Activated T-cell treated with anti-CD3 and anti-CD28 coated beads, Interleukin-2, amount 50 U/mL, for 24 hours (primary cell): ENCODE results near the gene PGAP3.
A peak's percentile ranks its signal among the peaks of the same experiment; 100 is the strongest.

ENCODE experiments used
- DNase-seq: peaks from one replicate; pipeline ENCODE4 v3.0.0-alpha.2; 2020
- H3K27ac Mint-ChIP-seq: 2 replicates; pipeline ENCODE4 v1.8.0; 2020; ENCODE audit warnings: mild to moderate bottlenecking, mixed read lengths
- H3K27me3 Mint-ChIP-seq: 2 replicates; pipeline ENCODE4 v1.8.0; 2020; ENCODE audit warnings: mixed read lengths
- H3K36me3 Mint-ChIP-seq: 2 replicates; pipeline ENCODE4 v1.8.0; 2020; ENCODE audit warnings: low read depth, mixed read lengths
- H3K4me1 Mint-ChIP-seq: 2 replicates; pipeline ENCODE4 v1.8.0; 2020; ENCODE audit warnings: low read depth, mixed read lengths
- H3K4me3 Mint-ChIP-seq: 2 replicates; pipeline ENCODE4 v1.8.0; 2020; ENCODE audit warnings: mild to moderate bottlenecking, moderate library complexity, mixed read lengths
- H3K9me3 Mint-ChIP-seq: 2 replicates; pipeline ENCODE4 v1.8.0; 2020; ENCODE audit warnings: mixed read lengths

The PGAP3 gene

GRCh38 chr17:39636927-39637736 lies 50.7 kb downstream of the PGAP3 start, which contains the start of gene STARD3:
Gene STARD3, plus strand, starts transcription at chr17:39637144. Its CDS starts 16,388 bp downstream, at chr17:39653532.
- no peaks in the 10 kb centered on the region for H3K27me3 Mint-ChIP-seq
- H3K9me3 Mint-ChIP-seq = no peaks in the 10 kb centered on the region
- peak within 1 kb of the TSS; percentile 87 for H3K4me3 Mint-ChIP-seq
- H3K27ac Mint-ChIP-seq = peak within 1 kb of the TSS; percentile 87
- peak; percentile 94 for DNase-seq
- peaks cover 15% of the 10 kb centered on the region for H3K36me3 Mint-ChIP-seq
- peaks cover 52% of the 10 kb centered on the region for H3K4me1 Mint-ChIP-seq

GRCh38 chr17:39636587-39636926 lies 51.3 kb downstream of the PGAP3 start:
- no peak for DNase-seq
- peak overlapping the region; percentile 87 for H3K4me3 Mint-ChIP-seq
- peaks cover 47% of the 10 kb centered on the region for H3K4me1 Mint-ChIP-seq
- H3K27ac Mint-ChIP-seq = peak overlapping the region; percentile 87
- H3K36me3 Mint-ChIP-seq = peaks cover 15% of the 10 kb centered on the region
- peaks cover 4% of the 10 kb centered on the region for H3K27me3 Mint-ChIP-seq
- H3K9me3 Mint-ChIP-seq = no peaks in the 10 kb centered on the region

- Mint-ChIP-seq H3K27ac (peak overlapping the region; percentile 87), H3K27me3 (peaks cover 5% of the 10 kb centered on the region), H3K4me1 (peaks cover 43% of the 10 kb centered on the region), H3K9me3 (no peaks in the 10 kb centered on the region), H3K4me3 (peak overlapping the region; percentile 87), H3K36me3 (peaks cover 15% of the 10 kb centered on the region)
- DNase-seq = no peak
Measured at GRCh38 chr17:39635614-39636176, 52.2 kb downstream of the PGAP3 start.

DNA sequence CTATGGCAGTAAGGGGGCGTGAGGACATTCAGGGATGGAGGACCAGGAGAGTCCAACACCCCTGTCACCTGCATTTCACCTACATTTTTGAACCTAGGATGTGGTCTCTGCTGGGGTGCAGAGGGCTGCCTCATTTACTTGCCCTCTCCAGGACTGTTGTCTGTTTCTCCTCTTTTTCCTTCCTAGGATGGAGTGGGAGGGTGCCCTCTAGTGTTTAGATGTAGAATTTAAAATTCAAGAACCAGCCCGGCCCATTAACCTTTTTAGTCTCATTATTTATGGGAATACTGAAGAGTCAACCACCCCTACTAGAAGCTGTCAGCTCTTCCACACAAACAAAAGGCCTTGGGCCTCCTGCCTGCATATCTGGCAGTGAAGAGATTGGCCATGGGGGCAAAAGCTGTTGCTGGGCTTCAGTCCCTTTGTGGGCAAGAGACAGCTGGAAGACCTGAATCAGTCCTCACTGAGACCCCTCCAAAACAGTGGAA lies 53.4 kb downstream of the PGAP3 start:
- peaks cover 33% of the 10 kb centered on the region for H3K4me1 Mint-ChIP-seq
- no peak overlapping the region for H3K4me3 Mint-ChIP-seq
- H3K9me3 Mint-ChIP-seq = no peaks in the 10 kb centered on the region
- peaks cover 9% of the 10 kb centered on the region for H3K36me3 Mint-ChIP-seq
- peaks cover 8% of the 10 kb centered on the region for H3K27me3 Mint-ChIP-seq
- H3K27ac Mint-ChIP-seq = no peak overlapping the region
- peak; percentile 50 for DNase-seq

- no peak for DNase-seq
- no peak overlapping the region for H3K4me3 Mint-ChIP-seq
- H3K36me3 Mint-ChIP-seq = peaks cover 9% of the 10 kb centered on the region
- H3K4me1 Mint-ChIP-seq = peaks cover 26% of the 10 kb centered on the region
- H3K27ac Mint-ChIP-seq = no peak overlapping the region
- H3K27me3 Mint-ChIP-seq = peaks cover 10% of the 10 kb centered on the region
- H3K9me3 Mint-ChIP-seq = no peaks in the 10 kb centered on the region
Measured at GRCh38 chr17:39633570-39634183, 54.2 kb downstream of the PGAP3 start.

GRCh38 chr17:39632153-39632941 lies 55.5 kb downstream of the PGAP3 start:
- Mint-ChIP-seq H3K9me3 (no peaks in the 10 kb centered on the region), H3K4me1 (peaks cover 15% of the 10 kb centered on the region), H3K4me3 (no peak overlapping the region), H3K27me3 (peaks cover 21% of the 10 kb centered on the region), H3K36me3 (peaks cover 2% of the 10 kb centered on the region), H3K27ac (no peak overlapping the region)
- DNase-seq = no peak

DNA sequence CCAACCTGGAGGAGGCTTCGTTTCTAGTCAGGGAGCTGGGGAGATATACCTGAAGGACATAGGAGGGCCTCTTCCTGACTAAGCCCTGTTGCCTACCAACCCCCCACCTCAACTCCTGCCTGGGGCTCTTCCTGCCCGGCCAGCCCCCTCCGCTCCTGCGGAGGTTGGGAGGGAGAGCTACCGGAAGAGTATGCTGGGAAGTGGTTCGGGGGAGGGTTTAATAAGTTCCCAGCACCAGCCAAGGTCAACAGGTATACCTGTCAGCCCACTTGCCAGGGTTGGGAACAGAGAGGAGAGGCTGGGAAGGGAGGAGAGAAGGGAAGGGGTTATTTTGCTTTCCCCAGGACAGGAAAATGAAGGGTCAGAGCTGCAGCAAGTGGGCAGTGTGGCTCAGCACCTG lies 56.5 kb downstream of the PGAP3 start:
- H3K27me3 Mint-ChIP-seq = peaks cover 27% of the 10 kb centered on the region
- no peak for DNase-seq
- H3K4me1 Mint-ChIP-seq = peaks cover 16% of the 10 kb centered on the region
- H3K27ac Mint-ChIP-seq = no peak overlapping the region
- no peak overlapping the region for H3K4me3 Mint-ChIP-seq
- H3K36me3 Mint-ChIP-seq = no peaks in the 10 kb centered on the region
- no peaks in the 10 kb centered on the region for H3K9me3 Mint-ChIP-seq

DNA sequence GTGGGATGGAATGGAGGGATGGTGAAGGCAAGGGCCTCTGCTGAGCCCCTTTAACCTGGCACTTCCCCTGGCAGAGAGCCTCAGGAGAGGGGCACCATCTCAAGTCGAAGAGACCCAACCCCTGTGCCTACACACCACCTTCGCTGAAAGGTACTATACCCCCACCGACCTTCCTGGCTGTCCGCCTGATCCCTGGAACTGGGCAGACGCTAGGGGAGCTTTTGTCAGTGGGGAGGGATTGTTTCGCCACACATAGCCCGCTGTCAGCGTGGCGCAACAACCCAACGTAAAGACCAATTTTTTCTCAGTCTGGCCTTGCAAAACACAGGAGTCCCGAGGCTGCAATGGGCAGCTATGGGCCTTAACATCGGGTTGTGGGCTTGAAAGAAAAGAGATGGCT lies 58.0 kb downstream of the PGAP3 start:
- Mint-ChIP-seq H3K4me1 (peaks cover 16% of the 10 kb centered on the region), H3K27me3 (peaks cover 42% of the 10 kb centered on the region), H3K4me3 (no peak overlapping the region), H3K36me3 (no peaks in the 10 kb centered on the region), H3K9me3 (no peaks in the 10 kb centered on the region), H3K27ac (no peak overlapping the region)
- DNase-seq = no peak

DNA sequence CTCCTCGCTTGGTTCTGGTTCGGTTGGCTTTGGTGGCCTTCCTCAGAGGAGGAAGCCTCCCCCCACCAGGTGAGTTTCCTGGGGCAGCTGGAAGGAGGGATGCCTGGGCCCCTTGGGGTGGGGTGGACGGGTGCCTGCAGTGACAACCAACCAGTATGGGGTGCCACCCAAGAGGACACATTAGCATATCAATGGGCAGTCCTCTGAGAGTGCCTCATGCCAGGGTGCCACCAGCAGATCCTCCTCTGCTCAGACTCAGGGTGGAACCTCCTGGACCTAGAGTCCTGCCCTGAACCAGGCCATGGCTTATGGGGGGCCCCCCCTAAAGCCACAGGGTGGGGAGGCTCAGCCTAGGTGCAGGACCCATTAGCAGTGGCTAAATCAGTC lies 58.4 kb downstream of the PGAP3 start:
- no peaks in the 10 kb centered on the region for H3K9me3 Mint-ChIP-seq
- H3K4me1 Mint-ChIP-seq = peaks cover 14% of the 10 kb centered on the region
- no peak overlapping the region for H3K4me3 Mint-ChIP-seq
- H3K27ac Mint-ChIP-seq = no peak overlapping the region
- peaks cover 46% of the 10 kb centered on the region for H3K27me3 Mint-ChIP-seq
- DNase-seq = no peak
- no peaks in the 10 kb centered on the region for H3K36me3 Mint-ChIP-seq

DNA sequence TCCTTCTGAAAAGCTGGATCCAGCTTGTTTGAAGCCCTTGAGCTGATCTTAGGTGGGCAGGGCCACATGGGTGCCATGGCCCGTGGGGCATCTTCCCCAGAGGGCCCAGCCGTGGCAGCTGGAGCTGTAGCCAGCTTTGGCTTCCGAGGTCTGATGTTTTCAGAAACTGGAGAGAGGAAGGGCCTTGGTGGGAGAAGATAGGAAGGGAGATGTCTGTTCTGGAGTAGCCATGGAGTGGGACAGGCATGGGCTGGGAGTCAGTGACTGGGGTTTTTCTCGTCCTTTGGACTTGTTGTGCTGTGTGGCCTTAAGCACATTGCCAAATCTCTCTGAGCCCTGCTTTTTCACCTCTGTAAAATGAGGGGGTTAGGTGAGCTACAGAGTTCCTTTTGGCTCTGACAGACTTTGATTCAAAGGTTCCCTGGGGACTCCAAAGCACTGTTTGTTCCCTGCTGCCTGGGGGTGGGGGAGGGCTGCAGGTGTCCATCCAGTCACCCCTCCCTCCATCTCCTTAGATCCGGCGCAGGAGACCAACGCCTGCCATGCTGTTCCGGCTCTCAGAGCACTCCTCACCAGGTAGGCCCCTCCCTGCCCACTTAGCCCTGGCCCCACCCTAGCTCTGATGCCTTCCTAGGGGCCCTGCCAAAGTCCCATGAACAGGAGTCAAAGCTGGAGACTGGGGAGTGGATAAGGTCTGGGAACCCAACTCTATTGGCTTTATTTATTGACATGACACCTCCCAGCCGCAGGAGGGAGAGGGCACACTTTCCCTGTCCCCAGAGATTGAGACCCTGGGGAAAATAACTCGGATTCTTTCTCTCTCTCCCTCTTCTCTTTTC lies 59.0 kb downstream of the PGAP3 start:
- DNase-seq = no peak
- no peaks in the 10 kb centered on the region for H3K36me3 Mint-ChIP-seq
- H3K9me3 Mint-ChIP-seq = no peaks in the 10 kb centered on the region
- H3K4me1 Mint-ChIP-seq = peaks cover 12% of the 10 kb centered on the region
- no peak overlapping the region for H3K4me3 Mint-ChIP-seq
- no peak overlapping the region for H3K27ac Mint-ChIP-seq
- peaks cover 47% of the 10 kb centered on the region for H3K27me3 Mint-ChIP-seq

DNA sequence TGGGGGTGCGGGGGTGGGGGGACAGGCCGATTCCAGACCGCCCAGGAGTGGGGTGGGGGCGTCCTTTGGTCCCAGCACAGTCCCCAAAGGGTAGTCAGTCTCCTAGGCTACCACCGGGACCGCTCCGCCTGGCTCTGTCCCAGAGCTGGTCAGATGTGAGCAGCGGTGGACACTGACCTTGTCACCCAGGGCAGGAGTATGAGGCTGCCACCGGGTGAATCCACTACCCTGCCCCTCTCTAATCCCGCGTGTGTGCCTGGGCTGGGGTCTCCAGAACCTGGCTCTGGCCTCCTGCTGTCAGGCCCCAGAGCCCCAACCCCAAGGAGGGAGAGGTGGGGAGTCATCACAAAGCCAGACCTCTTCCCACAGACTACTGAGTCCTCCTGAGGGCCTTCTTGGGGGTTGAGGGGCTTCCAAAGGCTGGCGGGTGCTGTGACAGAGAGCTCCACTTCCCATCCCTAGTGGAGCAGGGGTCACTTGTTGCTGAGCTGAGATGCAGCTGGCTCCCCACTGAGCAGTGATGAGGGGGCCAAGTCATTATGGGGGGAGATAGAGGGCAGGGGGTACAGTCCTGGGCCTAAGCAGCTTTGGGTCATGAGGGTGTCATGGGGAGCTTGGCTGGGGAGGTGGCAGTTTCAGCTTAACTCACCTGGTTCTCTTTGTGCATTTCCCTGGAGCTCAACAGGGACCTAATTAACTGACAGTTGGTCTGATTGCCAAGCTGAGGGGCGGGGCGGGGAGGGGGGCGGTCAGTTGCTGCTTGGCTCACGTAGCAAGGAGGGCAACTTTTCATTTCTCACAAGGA lies 59.9 kb downstream of the PGAP3 start:
- no peak for DNase-seq
- Mint-ChIP-seq H3K36me3 (no peaks in the 10 kb centered on the region), H3K27me3 (peaks cover 47% of the 10 kb centered on the region), H3K4me1 (peaks cover 21% of the 10 kb centered on the region), H3K9me3 (no peaks in the 10 kb centered on the region), H3K4me3 (no peak overlapping the region), H3K27ac (no peak overlapping the region)

GRCh38 chr17:39627047-39627711 lies 60.7 kb downstream of the PGAP3 start:
- no peak for DNase-seq
- H3K9me3 Mint-ChIP-seq = no peaks in the 10 kb centered on the region
- peaks cover 47% of the 10 kb centered on the region for H3K27me3 Mint-ChIP-seq
- H3K36me3 Mint-ChIP-seq = no peaks in the 10 kb centered on the region
- peaks cover 28% of the 10 kb centered on the region for H3K4me1 Mint-ChIP-seq
- no peak overlapping the region for H3K27ac Mint-ChIP-seq
- peak overlapping the region; percentile 60 for H3K4me3 Mint-ChIP-seq
